LNCaP clone FGC (cell line): ENCODE results near the gene KRT4.

ENCODE experiments used
- DNase-seq: peaks from one replicate; pipeline ENCODE4 v3.0.0-alpha.2; 2011; ENCODE audit warnings: low read depth
- H3K4me3 ChIP-seq: 2 replicates; pipeline ENCODE4 v1.5.1; 2011; ENCODE audit warnings: mild to moderate bottlenecking, low read depth, low read length, control low read depth
- CTCF ChIP-seq: IDR thresholded peaks from 2 replicates; pipeline ENCODE4 v1.5.1; 2012; ENCODE audit warnings: mild to moderate bottlenecking; ENCODE audit not compliant: control insufficient read depth, insufficient read depth; ENCODE audit errors: extremely low read depth

The KRT4 gene

DNA sequence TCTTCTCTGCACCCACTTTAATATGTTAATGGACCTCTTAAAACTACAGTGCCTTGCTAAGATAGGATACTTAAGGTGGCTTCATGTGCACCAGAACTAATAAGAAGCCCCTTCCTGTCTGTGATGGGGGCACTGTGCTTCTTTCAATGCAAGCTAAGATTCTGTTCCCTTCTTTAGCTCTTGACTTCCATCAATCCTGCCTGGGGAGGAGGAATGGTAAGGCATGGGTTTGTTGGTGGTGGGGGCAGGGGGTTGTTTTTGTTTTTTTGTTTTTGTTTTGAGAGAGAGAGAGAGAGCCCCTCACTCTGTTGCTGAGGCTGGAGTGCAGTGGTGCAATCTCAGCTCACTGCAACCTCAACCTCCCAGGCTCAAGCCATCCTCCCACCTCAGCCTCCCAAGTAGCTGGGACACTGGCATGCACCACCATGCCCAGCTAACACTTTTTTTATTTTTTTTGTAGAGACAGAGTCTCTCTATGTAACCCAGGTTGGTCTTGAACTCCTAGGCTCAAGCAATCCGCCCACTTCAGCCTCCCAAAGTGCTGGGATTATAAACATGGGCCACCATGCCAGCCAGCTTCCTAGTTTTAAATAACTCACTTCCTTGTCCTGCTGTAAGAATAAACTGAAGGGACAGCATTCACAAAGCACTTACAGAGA, 13.5 kb downstream of the KRT4 start:
- no peak for TF ChIP-seq CTCF
- no peak overlapping the region for H3K4me3 ChIP-seq
- DNase-seq, result no peak

GRCh38 chr12:52799505-52800211, 14.3 kb downstream of the KRT4 start:
- TF ChIP-seq CTCF, result no peak
- DNase-seq, result no peak
- no peak overlapping the region for H3K4me3 ChIP-seq

- TF ChIP-seq CTCF, result no peak
- no peak overlapping the region for H3K4me3 ChIP-seq
- no peak for DNase-seq
Observed at GRCh38 chr12:52798671-52799504, 15.0 kb downstream of the KRT4 start.

DNA sequence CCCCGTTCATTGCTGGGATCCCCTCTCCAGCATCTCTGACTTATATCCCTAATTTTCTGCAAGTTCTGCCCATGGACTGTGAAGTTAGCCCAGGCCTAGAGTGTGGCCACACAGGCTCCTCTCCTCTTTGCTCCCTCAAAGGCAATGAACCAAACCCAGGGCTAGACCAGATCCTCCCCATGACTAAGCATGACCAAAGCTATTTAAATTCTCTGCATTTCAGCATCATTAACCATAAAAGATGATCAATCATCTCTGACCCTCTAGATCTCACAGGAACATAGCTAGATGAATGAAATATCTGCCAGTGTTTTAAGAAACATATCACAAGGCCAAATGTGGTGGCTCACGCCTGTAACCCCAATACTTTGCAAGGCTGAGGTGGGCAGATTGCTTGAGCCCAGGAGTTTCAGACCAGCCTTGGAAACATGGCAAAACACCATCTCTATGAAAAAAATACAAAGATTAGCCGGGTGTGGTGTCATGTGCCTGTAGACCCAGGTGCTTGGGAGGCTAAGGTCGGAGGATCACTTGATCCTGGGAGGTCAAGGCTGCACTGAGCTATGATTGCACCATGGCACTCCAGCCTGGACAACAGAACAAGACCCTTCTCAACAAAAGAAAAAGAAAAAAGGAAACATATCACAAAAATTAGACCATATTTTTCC, 15.8 kb downstream of the KRT4 start:
- DNase-seq, result no peak
- H3K4me3 ChIP-seq, result no peak overlapping the region
- TF ChIP-seq CTCF, result no peak

- H3K4me3 ChIP-seq, result no peak overlapping the region
- no peak for TF ChIP-seq CTCF
- no peak for DNase-seq
Observed at GRCh38 chr12:52797529-52797894, 16.4 kb downstream of the KRT4 start.

DNA sequence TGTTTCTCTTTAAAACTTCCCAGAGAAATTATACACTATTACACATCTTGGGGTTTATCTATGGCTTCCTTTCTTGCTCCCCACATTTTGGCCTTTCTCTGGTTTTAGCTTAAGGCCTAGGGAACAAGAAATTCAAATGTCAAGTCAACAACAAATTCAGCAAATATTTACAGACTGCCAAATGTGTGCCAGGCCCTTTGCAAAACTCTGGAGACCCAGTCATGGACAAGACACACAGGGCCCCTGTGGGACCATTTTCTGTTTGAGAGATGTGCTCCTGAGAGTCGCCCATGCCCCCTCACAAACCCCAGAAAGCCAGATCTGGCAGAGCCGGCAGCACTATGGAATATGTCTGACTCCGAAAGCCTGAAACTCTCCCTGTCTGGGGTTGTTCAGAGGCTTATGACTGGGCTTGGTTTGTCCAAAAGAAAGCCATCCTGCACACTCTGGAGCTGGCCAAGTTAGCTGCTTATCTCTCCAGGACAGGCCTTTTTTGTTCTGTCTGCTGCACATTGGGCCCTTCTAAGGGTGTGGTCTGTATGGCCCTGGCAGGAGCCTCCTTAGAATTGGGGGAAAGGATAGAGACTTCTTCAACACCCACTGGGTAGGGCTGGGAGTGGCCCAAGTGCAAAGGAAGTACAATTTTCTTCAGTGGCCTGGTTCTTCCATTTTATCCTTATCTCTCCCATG, 16.9 kb downstream of the KRT4 start:
- H3K4me3 ChIP-seq, result no peak overlapping the region
- no peak for DNase-seq
- no peak for TF ChIP-seq CTCF
